ENCODE results near the gene GPR152.

GPR152 gene

DNA sequence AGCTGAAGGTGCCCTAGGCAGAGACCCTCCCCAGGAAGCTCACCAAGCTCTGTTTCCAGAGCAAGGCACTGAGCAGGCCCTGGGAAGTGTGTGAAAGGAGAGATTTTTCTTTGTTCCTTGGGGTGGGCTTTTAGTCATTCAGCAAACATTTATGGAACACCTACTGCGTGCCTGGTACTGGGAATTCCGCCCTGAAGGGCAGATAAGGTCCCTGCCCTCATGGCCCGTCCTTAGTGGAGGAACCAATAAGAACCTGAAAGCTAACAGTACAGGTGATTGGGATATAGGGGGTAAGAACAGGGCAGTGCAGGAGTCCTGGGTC is 12.6 kb upstream of the GPR152 start:
- DNase-seq (ENCODE audit: low read depth in 2 of 2): no peak

DNA sequence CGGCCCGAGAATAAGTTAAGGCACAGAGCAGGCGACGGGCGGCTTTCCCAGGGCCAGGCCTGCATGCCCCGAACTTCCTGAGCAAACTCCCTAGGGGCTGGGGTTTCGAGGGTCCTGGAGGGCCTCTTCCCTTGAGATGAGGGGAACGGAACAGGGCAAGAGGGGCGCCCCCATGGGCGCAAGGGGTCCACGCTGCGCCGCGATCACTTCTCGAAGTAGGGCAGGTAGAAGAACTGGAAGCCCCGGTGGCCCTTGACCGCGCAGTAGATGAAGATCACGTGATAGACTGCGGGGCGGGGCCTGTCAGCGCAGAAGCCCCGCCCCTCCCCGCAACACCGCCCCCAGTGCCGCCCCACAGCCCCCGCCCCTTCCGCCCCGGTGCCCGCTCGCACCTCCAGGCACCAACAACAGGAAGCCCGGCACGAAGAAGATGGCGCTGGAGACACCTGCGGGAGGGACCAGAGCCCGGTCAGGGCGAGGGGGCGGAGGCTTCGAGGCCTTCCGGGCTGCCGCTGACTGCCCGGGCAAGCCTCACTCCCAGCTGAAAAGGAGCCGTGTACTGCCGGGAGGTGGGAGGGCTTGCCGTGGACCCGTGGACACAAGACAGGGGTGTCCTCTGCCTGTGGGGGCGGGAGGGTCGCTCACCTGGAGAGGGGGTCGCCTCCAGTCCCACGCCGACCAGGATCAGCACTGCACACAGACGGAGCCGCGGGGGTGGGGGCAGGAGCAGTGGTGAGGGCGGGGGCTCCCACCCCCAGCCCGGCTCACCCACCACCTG is 12.1 kb upstream of the GPR152 start:
- peak; percentile 87 to 89 for DNase-seq (ENCODE audit: low read depth in 2 of 2)

DNA sequence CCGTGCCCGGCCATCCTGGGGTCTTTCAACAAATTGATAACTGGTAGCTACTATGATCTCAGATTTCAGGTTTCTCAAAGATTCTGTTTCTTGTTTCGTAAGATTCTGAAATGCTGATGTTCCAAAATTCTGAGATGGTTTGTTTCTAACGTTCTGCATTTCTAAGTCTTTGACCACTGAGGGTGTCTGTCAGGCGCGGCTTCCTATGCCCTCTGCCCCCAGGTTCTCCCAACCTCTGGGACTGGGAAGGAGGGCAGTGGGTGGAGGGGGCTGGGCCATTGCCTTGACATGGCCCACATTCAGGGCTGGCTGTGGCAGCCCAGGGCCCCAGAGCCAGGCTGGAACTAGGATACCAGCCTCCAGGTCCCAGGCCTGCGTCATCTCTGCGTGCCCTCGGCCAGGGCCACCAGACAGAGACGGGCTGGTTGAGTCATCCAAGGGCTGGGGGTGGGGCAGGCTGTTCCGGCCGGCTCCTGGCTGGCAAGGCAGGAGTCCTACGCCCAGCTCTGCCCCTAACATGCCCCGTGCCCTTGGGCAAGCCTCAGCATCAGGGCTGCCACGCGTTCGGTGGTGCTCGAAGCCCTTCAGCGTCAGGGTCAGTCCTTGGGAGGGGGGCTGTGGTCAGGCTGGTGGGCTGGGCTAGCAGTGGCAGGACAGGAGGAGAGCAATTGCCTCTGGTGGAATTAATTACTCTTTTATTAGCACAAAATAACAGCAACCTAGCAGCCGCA is 11.3 kb upstream of the GPR152 start:
- DNase-seq (ENCODE audit: low read depth in 2 of 2): no peak

DNA sequence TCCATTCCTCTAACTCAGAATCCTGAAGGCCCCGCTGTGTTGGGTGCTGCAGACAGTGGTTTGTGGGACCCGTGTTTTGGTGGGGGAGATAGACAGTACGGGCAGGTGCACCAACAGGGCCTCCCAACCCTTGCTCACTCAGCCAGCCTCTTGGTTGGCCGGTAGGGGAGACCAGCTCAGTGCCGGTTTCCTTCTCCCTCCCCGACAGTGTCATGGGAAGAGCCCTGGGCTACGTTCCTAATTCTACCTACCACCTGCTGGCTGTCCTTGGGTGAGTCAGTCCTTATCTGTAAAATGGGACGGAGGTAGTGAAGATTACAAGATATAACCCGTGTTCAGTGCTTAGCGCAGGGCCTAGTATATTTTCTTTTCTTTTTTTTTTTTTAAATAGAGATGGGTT is 10.7 kb upstream of the GPR152 start:
- DNase-seq (ENCODE audit: low read depth in 2 of 2): no peak

DNA sequence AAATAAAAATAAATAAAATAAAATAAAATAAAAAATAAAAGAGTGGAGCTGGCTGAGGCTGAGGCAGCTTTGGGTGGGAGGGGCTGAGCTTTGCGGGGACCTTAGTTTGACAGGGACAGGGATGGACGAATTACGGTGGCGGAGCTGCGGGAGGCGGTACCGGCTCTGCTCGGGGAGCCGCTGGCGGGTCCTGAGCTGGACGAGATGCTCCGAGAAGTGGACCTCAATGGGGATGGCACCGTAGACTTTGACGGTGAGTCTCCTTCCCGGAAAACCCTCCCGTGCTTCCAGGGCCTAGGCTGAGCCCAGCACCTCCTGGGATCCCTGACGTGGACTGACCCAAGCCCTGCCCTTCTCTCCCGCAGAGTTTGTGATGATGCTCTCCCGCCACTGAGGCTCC is 5.7 kb upstream of the GPR152 start:
- DNase-seq (ENCODE audit: low read depth in 2 of 2): no peak

DNA sequence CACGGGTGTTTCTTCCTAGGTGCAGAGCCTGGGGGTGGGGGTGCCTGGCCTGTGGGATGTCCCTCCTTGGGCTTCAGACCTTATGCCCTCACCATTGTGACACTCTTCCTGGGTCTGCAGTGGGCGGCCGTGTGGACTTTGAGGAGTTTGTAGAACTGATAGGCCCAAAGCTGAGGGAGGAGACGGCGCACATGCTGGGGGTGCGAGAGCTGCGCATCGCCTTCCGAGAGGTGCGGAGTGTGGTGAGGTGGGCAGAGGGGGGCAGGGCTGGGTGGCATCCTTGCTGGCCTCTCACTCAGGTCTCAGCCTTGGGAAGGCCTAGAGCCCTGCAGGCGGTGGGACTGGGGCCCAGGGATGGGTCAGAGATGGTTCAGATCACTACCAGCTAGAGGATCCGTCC is 4.9 kb upstream of the GPR152 start:
- no peak for DNase-seq (ENCODE audit: low read depth in 2 of 2)

DNA sequence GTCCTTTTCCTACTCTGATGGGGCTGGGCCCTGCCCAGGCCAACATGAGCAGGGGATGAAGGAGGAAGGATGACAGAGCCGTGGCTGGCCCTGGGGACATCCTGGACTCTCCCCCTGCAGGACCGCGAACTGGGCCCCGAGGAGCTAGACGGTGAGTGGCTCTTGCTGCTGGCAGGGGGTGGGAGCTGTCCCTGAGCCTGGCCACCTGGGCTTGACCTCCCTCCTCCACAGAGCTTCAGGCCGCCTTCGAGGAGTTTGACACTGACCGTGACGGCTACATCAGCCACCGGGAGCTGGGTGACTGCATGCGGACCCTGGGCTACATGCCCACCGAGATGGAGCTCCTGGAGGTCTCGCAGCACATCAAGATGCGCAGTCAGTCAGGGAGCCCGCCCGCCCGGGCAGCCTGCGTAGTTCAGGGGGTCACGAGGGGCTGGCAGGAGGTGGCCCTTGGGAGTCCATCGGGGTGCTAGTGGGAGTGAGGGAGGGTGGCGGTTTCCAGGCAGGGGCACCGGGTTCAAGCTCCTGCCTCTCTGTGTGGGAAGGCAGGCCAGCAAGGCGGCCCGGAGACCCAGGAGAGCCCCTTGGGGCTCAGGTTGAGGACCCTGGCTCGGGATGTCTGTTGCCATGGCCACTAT is 3.7 kb upstream of the GPR152 start:
- DNase-seq (ENCODE audit: low read depth in 2 of 2): no peak

DNA sequence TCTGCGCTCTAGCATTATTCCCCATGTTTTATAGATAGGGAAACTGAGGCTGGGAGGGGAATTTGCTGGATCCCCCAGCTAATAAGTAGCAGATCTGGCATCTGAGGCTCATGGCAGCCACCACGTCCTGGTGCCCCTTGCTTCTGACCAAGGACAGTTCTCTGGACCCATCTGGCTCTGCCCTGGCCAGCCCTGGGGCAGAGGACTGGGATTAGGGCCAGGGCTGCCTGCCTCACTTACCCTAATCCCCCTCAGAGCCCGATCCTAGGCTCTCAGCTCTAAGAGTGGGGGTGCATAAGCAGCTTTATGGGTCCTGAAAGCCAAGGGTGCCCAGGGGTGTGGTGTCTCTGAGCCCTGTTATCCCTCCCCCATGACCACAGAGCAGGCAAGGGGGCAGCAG is 2.5 kb upstream of the GPR152 start, which contains the start of gene CABP4:
CABP4 (plus strand) TSS at position 301 of the 400 bp plus-strand sequence; CDS start at position 371, 70 bp downstream.
- no peak for DNase-seq (ENCODE audit: low read depth in 2 of 2)

DNA sequence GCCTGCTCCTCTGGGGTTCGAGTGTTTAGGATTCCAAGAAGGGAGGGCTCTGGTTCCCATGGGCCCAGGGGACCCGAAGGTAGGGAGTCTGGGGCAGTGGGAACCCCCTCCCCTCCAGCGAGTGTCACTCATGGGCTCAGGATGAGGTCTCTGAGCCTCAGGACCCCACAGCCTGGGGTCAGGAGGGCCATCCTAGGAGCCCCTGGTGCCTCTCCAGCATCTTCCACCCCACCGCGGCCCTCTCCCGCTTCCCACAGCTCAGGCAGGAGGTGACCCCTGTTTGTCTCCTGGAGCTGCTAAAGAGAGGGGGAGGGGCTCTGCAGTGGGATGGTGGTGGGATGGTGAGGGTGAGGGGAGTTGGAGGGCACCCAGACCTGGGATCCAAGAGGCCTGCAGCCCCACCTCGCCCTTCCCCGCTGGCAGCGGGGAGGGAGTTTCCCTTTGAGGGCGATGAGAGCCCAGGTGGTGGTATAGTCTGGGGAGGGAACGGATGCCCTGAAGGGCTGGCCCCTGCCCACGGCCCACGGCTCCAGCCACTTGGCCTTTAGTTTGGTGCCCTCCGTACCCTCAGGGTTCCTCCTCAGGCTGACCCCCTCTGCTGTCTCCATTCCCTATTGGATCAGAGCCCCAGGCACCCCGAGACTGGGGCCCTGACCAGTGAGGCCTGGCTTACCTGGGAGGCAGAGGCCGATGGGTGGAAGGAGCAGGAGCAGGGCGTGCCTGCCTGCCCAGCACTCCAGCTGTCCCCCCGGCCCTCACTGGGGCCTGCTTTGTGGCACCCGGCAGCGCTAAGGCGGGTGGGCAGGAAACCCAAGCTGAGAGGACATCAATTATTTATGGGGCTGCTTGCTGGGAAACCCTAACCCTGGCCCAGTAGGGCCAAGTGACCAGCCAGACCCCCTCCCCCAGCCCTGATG is 1.5 kb upstream of the GPR152 start:
- DNase-seq (ENCODE audit: low read depth in 2 of 2): no peak

DNA sequence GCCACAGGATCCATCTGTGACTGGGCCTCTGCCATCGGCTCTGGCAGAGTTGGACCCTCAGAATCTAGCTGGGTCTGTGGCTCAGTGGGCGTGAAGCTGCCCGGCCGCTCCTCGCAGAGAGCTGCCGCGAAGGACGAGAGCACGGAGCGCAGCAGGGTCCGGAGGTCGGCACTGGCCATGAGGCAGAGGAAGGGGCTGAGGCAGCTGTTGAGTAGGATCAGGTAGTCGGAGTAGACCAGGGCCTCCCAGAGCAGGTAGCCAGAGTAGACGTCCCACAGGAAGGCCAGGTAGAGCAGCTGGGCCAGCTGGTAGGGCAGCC is 912 bp downstream of the GPR152 start:
- no peak for DNase-seq (ENCODE audit: low read depth in 2 of 2)

DNA sequence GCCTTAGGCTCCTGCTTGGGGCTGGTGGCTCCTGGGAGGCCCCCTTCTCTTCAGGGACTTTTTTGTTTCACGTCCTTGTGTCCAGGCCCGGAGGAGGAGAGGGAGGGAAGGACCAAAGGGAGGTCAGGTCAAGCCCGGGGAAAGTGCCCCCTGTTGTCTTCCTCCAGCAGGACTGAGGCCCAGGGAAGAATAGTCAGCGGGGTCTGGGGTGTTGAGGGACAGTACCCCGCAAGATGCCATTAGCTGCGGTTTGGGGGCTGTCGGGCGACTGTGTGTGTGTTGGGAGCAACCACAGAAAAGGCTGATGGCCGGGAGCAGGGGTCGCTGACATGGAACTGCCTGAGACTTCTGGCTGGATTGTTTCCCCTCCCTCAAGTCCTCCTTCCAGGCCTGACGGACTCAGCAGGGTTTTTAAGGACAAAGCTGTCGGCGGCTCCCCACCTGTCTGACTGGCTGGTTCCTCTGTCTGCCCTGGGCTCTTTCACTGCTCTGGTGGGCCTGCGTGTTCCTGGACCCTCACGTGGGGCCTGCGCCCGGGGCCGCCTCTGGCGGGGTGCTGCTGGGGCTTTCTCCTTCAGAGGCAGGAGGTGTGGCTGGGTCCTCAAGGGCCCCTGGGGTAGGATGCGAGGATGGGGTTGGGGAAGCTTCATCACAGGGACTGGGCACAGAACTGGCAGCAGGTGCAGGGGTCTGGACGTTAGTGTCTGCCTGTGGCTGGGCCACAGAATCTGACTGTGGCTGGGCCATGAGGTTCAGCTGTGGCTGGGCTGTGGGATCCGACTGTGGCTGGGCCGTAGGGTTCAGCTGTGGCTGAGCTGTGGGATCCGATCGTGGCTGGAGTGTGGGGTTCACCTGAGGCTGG is 1.5 kb downstream of the GPR152 start:
- DNase-seq (ENCODE audit: low read depth in 2 of 2): no peak

DNA sequence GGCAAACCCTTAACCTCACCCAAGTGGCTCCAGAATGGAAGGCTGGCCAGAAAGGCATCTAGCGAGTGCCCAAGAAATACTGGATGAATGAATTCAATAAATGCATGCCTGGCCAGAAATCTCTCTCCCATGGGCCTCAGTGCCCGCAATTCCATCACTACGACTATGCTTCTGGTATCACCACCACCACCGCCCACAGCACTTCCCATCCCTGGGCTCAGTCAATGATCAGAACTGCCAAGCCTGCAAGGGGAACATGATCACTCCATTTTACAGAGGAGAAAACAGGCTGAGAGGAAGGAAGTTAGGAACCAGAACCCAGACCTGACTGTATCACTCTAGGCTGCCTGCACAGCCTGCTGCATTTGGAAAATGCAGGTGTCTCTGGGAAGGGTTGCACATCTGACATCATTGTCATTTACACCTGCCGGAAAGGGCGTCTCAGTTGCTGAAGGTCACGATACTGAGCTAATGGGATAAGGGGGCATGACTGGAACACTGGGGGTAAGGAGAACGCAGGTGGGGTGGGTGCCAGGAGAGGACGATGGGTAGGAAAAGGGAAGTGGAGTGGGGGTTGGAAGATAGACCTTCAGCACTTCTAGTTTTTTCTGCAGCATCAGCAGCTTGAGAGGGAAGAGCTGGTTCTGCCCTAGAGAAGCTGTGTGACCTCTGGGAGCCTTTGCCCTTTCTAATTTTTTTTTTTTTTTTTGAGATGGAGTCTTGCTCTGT is 3.2 kb downstream of the GPR152 start:
- no peak for DNase-seq (ENCODE audit: low read depth in 2 of 2)

DNA sequence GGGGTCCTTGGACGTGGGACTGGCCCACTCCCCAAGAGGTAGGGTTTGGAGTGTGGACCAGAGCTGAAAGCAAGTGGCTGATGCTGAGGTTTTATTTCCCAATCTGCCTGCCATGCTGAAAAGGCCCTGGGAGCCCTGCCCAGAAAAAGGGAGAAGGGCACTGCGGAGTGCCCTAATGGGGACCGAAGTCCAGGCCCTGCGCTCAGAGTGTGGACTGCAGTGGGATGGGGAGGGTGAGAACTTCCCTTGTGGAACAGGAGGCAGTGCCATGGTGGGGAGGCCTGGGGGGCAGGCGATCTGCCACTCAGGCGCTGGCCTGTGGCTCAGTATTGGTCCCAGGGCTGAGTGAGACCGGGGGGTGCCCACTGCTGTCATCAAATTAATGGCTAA is 4.3 kb downstream of the GPR152 start:
- no peak for DNase-seq (ENCODE audit: low read depth in 2 of 2)

DNA sequence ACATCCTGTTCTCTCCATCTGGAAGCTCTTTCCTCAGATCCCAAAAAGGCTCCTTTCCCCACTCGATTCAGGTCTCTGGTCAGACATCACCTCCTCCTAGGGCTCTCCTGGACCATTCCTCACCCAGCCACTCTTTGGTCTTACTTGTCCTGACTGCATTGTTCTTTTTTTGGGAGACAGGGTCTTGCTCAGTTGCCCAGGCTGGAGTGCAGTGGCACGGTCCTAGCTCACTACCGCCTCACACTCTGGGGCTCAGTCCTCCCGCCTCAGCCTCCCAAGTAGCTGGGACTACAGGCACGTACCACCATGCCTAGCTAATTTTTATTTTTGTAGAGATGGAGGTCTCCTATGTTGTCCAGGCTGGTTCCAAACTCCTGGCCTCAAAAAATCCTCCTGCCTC is 7.0 kb downstream of the GPR152 start:
- DNase-seq (ENCODE audit: low read depth in 2 of 2): no peak

DNA sequence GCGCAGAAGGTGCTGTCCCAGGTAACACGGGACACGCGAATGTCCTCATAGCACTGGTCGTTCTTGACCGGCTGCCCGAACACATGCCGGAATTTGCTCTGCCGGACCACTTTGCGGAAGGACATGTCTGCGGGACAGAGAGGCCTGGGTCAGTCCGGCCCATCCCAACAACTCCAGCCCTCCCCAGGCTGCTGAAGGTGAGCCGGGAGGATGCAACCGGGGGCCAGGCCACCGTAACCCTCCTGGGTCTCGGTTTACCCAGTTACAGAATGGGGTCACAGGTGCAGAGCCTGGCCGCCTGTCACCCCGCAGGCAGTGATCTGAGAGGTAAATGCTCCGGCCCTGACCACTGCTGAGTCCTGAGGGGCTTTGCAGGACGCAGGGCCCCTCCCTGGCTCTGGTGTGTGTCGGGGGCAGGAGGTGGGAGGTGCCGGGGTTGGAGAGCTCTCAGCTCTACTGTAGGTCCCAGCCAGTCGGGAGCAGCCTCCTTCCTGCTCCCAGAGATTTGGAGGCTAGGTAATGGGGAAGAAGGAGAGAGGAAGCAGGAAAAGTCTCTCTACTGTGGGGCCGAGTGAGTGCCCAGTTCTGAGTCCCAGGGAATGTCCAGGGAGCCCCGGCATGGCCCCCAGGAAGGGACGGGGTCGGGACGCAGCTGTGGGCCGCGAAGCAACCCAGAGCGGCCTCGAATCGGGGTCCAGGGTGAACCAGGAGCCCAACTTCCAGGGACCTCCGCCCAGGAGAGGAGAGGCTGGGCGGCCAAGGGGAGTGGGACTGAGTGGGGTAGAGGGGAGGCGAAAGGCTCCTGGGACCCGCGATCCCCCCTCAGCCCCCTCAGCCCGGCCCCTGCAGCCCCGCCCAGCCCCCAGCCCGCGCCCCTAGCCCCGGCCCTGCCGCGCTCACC is 9.8 kb downstream of the GPR152 start:
- no peak for DNase-seq (ENCODE audit: low read depth in 2 of 2)

DNA sequence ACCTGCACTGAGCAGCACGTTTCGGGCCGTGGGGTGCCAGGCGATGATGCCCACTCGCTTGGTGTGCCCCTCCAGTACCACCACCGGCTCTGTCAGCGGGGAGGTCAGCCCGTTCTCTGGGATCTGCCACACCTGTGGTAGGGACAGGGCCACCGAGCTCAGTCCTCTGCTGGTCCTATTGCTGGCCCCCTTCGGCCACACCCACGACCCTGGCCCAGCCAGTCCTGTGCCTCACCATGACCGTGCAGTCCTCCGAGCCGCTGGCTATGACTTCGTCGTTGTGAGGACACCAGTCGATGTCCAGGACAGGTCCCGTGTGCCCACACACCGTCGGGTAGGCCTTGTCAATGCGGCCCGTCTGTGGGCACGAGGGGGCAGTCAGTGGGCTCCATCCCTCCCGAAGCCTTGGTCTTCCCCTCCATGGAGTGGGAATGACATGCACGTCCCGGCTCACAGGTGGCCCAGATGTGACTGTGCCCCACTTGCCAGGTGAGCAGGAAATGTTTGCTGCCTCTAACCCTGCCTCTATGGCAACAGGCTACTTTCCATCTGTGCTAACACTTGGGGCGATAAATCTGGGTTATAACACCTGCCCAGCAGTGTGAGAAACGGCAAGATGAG is 10.7 kb downstream of the GPR152 start:
- DNase-seq (ENCODE audit: low read depth in 2 of 2): no peak

DNA sequence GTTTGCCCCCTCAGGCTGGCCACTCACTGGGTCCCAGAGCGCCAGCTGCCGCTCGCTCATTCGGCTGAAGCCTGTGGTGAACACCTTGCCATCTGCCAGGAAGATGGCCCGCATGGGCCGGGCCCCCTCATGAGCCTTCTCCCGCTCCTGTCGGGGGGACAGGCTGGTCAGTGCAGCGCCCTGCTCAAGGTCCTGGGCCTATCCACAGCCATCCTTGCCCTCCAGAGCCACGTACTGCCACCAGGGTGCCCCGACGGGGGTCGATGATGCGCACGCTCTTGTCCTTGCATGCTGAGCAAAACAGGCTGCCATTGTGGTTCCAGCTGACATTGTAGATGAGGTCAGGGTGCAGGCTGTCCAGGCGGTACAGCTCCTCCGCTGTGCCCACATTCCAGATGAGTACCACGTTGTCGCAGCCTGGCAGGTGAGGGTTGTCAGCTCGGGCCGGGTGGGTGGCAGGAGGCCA is 11.4 kb downstream of the GPR152 start:
- no peak for DNase-seq (ENCODE audit: low read depth in 2 of 2)

DNA sequence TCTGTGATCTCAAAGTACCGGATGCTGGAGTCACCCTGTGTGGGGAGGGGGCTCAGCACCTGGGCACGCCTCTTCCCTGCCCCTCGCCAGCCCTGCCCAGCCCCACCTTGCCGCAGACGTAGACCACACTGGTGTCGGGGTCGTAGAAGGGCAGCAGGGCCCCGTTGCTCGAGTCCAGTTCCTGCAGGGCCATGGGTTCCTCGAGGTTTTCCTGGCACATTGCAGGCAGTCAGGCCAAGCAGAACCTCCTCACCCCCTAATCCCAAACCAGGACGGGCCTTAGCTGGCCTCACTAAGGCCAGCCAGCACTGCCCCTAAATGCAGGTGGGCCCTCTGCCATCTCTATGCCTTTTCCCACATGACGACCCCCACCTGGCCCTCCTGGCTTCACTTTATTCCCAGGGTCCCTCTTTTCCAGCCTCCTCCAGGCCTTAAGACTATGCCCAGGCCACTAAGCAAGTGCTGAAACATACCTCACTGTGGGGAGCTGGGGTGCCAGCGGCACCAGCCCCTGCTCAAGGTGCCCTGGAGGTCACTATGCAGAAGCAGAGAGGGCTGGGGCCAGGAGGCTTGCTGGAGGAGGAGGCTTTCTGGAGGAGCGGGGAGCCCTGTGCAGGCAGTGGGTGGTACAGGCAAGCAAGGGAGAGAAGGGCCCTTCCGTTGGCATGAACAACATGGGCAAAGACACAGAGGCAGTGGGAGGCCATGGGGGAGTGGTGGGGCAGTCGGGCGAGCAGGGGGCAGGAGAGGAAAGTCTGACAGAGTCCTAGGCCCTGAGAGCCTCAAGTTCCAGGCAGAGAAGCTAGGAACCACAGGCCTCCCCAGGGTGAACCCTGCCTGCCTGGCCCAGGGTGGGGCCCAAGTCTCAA is 12.1 kb downstream of the GPR152 start:
- DNase-seq (ENCODE audit: low read depth in 2 of 2): no peak

All from stimulated activated CD8-positive, alpha-beta memory T cell treated with anti-CD3 and anti-CD28 coated beads, Interleukin-2, amount 100 ng/mL, for 48 hours (primary cell).